GM21786 (cell line): ENCODE measurements around the gene KLK5.
"Not testable (repeated sequence)": the region's sequence is repeated elsewhere in the genome, so short reads cannot be mapped to it uniquely, and the experiment has no call there.

Experiments
- ATAC-seq: cut with Tn5 transposase; IDR thresholded peaks from one replicate; pipeline ENCODE4 v1.9.1; 2021; ENCODE audit not compliant: unreplicated experiment

KLK5 gene

DNA sequence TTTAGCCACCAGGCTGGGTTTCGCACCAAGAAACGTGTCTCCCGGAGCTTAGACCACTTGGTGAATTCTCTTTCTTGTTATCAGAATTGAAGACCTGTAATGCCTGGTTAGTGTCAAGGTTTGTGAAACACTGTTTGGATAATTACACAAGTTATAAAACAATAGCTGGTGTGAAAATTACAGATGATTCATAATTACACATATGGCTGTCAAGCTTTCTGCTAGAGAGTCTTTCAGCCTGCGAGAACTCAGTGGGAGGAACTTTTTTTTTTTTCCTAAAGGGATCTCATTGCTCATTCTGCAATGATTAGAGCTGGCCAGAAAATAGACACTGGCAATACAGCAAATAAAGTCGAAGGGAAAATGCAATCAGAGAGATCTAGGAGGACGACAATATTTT, 28.3 kb downstream of the KLK5 start:
- ATAC-seq = no peak

DNA sequence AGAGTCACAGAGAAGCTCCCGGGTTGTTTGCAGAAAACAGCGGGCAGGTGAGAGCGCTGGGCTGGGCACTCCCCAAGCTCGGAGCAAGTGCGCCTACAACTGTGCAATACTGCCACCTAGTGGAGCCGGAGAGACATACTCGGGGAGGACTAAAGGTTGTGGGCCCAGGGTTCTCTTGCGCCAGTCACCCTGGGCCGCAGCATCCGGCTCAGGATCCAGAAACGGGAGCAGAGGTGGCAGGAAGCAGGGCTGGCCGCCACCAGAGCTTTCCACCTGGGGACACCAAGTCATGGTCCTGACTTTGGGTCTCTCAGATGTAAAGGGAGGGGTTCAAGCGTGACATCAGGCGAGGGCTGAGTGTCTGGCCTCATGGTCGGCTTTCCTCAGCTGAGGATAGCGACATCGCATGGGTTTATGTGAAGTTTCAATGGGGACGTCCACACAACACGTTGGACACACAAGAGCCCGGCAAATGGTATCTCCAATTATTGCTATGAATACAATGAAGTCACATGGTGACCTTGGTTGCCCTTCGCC, 30.5 kb downstream of the KLK5 start:
- no peak for ATAC-seq

DNA sequence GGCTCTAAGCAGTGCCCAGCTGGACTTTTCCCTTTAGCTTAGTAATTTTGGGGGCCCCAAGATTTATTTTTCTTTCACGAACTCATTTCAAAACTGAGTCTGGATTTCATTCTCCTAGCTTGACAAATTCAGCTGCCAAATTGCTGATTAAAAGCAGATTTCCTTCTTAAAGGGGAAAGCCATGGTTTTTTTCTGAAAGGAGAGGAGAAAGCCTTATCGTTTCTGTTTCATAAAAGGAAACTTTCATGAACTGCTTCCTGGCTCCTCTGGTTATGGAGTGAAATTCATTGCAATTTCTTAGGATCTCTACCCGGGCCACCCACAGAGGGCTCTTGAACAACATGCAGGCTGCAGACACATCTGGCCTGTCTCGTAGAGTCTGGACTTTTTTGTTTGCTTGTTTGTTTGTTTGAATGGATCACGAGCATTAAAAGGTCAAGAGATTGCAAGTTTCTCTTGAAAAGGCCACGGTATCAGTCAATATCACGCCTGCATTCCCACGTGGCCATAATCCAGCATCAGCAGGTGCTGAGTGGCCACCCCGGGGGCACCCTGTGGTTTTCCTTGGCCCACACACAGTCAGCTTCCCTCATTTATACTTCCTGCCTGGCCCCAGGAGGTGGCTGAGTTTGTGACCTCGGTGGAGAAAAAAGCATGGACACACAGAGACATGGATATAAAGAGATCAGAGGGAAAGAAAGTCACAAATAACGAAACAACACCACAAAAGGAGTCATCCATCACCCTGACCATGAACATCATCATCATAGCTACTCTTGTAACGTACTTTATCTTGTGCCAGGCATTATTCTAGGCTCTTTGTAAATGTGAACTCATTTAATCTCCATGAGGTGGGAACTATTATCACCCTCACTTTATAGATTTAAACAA, 31.2 kb downstream of the KLK5 start:
- no peak for ATAC-seq

DNA sequence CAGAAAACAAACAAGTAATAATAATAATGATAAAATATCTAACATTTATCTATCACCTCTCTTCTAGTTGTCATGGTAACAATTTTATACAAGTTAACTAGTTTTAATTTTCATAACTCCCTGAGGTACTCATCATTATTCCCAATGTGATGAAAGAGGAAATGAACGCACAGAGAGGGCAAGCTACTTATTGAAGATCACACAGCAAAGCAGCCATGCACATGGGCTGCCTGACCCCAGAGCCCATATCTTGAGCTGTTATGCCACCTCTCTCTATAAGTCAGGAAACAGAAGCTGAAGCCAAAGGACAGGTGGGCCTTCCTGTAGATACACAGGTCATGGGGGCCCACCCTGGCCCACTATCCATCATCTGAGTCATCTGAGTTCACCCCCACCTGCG, 36.8 kb downstream of the KLK5 start:
- ATAC-seq = no peak

DNA sequence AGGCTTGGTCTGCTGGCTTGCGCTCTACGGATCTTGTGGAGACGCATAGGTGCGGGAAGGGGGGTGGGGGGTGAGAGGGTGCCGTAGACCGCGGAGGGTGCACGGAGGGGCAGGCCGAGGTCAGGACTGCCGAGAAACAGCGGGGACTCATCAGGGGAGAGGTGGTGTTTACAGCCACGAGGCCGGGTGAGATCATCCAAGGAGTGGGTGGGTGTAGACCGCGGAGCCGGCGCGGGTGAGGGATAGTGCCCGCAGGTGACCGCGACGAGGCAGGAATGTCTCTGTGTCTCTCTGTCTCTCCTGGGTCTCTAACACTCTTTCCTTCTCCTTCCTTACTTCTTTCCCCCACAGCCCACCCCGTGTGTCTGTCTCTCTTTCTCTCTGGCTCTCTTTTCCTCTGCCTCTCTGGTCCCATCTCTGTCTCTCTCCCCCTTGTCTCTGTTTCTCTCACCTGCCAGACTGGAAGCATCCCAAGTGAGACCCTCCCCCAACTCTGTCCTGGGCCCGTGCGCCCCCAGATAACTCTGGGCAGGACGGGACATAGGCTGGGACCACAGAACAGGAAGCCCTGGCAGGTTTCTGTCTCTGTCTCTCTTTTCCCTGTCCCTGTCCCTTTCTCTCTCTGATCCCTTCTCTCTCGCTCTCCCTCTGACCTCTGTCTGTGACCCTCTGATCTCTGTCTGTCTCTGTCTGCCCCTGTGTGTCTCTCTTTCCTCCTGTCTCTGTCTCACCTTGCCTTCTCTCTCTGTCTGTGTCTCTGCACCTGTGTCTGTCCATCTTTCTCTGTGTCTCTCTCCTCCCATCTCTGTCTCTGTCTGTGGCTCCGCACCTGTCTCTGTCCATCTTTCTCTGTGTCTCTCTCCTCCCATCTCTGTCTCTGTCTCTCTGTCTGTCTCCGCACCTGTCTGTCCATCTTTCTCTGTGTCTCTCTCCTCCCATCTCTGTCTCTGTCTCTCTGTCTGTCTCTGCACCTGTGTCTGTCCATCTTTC, 39.8 kb downstream of the KLK5 start:
- no peak for ATAC-seq

DNA sequence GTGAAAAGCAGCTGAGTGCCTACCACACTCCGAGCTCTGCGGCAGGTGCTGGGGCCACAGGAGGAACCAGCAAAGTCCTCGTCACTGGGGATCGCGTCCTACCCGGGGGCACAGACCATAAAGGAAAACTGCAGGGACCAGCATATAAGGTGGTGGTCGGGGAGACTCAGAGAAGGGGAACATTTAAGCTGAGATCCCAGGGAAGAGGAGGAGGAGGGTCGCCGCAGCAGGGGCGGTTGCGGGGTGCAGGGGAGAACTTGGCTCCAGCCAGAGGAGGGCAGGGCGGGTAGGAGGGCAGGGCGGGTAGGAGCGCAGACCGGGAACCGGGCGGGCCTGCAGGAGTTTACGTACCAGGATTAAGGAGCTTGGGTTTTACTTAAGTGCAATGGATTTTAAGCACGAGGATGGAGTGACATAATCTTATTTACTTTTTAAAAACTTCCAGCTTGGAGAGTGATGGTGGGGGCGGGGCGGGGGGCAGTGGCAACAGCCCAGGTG, 40.7 kb downstream of the KLK5 start:
- ATAC-seq = no peak

DNA sequence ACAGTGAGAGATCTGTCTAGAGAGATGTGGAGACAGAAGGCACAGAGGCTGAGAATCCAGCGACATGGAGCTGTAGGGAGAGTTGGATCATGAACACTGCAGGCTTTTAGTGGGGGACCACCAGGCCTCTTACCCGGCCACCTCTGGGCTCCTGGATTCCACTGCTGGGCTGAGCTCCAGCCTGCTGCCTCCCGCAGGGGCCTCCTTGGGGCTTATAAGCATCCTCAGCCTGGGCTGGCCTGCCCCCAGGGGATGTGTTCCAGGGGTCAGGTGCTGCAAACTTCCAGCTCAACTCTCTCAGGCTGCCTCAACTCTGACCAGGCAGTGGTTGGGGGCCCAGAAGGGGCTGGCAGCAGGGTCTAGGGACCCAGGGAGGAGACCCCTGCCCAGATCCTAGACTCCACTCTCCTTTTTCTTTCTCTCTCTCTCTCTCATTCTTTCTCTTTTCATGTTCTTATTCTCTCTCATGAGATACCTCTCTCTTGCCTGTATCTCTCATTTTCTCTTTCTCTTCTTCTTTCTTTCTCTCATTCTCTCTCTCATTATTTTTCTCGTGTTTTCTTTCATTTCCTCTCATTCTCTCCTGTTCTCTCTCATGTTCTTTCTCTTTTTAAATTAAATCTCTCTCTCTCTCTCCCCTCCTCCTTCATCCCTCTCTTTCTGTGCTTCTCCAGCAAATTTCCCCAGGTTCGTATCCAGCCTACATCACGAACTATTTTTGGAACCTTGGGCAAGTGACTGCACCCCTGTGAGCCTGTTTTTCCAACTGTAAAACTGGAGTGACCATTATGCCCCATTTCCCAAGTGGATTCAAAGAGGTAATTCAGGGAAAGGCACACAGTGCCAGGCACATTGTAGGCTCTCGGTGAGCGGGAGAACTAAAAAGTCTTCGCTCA, 41.4 kb downstream of the KLK5 start, which contains the start of gene KLK4:
Gene KLK4, minus strand, starts transcription at position 190 of the 896 bp plus-strand sequence. CDS start 657 bp downstream, outside the sequence.
- no peak for ATAC-seq

DNA sequence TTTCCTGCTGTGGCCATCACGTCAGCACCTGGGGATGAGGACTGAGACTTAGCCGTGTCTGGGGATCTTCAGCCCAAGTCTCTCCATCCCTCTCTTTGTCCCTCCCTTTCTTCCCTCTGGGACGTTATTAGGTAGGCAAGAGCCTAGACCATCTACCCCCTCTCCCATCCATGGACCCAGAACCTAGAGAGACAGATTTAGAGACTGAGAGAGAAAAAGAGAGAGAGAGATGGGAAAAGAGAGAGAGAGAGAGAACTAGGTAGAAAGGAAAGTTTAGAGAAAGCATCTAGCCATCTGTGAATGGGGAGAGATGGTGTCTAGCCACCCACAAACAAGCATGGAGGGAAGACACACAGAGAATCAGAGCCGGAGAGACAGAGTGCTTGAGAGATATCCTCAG, 42.1 kb downstream of the KLK5 start:
- no peak for ATAC-seq

DNA sequence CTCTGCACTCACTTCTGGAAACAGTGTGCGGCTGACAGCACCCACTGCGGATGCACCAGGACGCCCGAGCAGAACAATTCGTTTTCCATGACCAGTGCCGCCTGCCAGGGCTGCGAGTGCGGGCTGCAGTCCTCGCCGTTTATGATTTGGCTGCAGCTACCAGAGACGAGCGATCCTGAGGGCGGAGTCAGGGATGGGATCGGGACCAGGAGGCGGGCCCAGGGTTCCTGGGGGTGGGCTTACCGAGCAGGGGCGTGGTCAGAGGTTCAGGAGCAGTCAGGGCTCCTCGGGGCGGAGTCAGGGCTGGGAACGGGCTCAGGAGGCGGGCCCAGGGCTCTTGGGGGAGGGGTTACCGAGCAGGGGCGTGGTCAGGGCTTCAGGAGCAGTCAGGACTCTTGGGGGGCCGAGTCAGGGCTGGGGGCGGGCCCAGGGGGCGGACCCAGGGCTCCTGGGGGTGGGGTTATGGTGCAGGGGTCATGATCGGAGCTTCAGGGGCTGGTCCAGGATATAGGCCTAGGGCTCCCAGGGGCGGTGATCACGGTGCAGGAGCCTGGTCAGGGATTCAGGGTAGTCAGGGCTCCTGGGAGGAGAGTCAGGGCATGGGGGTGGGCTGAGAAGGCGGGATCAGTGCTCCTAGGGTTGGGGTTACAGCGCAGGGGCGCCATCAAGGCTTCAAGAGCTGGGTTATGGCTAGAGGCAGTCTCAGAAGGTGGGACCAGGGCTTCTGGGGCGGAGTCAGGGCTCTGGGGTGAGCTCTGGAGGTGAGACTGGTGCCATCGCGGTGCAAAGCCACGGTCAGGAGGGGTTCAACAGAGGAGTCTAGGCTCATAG, 43.4 kb downstream of the KLK5 start:
- no peak for ATAC-seq

DNA sequence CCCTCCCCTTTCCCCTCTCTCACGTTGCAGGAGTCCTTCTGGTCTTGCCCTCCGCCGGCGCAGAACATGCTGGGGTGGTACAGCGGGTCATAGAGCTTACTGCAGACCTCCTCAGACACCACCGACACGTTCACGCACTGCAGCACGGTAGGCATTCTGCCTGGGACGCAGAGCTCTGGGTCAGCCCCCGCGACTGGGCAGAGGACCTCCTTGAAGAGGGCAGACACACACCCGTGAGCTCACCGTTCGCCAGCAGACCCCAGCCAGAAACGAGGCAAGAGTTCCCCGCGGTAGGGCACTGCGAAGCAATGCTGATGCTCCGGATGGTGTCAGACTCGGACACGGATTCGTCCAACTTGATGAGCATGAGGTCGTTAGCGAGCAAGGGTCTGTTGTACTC, 44.5 kb downstream of the KLK5 start:
- no peak for ATAC-seq

DNA sequence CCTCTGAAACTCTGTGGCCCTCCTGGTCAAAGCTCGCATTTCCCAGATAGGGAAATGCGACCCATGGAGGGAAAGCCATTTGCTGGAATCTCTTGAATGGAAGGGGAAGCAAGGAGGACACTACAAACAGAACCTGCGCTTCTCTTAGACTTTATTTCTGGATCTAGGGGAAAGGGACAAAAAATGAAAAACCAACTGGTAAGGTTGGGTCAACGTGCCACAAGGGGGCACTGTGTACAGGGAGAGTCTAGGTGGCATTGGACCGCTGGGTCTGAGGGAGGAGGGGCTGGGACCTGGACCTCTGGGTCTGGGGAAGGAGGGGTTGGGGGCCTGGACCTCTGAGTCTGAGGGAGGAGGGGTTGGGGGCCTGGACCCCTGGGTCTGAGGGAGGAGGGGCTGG, 46.6 kb downstream of the KLK5 start:
- no peak for ATAC-seq

DNA sequence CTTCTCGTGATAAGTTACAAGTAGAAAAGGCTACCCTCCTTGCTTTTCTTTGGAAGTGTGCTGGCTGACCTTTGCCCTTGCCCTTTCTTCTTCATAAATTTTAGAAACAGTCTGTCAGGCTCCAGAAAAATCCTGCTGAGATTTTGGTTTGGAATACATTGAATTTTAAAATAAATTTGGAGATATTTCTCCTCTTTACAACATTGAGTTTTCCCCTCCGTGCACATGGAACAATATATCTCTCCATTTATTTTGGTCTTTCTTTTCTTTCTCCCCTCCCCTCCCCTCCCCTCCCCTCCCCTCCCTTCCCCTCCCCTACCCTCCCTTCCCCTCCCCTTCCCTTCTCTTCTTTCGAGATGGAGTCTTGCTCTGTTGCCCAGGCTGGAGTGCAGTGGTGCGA, 50.2 kb downstream of the KLK5 start:
- ATAC-seq = no peak

DNA sequence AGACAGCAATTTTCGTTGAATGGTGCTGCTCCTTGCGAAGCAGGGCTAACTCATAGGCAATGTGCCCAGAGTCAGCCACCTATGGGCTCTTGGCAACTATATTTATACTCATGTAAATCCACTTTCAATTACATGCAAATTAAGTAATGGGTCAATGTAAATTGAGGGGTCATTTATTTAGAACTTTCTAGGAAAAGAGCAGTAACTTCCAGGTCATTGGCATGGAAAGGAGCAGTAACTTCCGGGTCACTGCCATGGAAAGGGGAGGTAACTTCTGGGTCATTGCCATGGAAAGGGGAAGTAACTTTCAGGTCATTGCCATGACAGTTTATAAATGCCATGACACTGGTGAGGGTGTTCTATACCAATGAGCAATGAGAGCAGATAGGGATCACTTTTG, 53.3 kb downstream of the KLK5 start:
- ATAC-seq = no peak

DNA sequence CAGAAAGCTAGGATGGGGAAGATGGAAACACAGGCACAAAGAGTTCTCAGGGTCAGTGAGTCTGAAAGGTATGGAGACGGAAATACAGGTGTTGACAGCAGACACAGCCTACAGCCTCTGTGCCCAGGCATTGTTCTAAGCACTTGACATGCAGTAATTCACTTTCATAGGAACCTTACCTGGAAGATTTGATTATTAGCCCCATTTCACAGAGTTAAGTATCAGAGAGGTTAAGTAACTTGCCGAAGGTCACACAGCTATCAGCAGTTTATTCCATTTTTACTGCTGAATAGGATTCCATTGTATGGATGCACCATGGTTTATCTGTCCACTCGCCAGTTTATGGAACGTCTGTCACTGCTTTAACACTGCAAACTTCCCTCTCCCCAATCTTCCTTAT, 54.8 kb downstream of the KLK5 start:
- ATAC-seq = no peak

DNA sequence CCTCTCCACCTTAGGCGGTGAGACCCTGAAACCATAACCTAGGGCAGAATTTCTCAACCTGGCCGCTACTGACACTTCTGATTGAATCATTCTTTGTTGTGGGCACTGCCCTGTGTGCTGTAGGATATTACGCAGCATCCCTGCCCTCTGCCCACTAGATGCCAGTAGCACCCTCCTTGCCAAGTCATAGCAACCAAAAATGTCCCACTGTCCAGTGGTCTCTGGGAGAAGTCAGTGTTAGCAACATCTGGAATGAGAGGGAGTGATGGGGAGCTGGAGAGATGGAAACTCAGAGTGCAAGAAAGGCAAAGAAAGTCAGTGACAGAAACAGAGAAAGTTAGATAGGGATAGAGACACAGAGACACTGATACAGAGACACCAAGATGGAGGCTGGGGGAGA, 55.2 kb downstream of the KLK5 start:
- ATAC-seq = no peak

DNA sequence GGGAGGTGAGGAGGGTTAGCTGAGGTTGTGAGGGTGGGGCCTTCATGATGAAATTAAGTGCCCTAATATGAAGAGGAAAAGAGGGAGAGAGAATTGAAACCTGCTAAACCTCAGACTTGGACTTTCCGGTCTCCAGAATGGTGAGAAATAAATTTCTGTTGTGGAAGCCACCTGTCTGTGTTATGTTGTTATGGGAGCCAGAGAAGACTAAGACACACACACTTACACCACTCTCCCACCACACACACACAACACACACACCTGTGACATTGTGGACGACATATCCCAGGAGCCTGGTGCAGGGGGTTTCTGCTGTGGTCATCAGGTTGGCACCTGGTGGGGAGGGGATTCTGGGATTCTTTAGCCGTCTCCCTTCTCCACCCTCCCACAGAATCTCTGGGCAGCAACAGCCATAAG, 55.6 kb downstream of the KLK5 start:
- peak; percentile 20 for ATAC-seq

DNA sequence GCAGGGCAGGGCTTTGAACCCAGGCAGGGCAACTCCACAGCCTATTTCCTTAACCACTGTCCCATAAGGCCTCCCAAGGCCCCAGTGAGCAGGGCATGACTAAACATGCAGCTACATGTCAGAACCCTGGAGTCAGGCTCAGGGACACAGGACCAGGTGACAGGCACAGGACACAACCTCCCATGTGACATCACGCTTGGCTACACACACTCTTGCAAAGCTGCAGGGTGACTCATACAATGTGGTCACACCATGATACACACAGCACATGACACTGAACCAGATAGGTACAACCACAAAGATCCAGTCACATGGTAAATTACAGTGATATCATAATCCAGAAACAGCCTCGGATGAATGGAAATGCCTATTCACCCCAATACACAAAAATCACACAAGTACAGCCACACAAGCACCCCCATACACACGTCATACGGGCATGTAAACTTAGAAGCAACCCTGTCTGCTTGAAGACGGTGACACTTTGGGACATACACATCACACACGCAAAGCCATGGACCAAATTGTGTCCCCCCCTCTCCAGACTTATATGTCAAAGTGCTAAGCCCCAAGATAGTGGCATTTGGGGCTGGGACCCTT, 56.1 kb downstream of the KLK5 start:
- peak; percentile 83 for ATAC-seq

DNA sequence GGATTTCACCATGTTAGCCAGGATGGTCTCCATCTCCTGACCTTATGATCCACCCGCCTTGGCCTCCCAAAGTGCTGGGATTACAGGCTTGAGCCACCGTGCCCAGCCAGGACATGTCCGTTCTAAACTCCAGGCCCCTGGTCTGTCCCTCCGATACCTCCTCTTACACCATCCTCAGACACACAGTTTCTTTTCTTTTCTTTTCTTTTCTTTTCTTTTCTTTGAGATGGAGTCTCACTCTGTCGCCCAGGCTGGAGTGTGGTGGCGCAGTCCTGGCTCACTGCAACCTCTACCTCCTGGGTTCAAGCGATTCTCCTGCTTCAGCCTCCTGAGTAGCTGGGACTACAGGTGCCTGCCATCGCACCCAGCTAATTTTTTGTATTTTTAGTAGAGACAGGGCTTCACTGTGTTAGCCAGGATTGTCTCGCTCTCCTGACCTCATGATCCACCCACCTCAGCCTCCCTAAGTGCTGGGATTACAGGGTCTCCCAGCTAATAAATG, 56.7 kb downstream of the KLK5 start:
- ATAC-seq = not testable (repeated sequence)
